ENCODE data around the gene LIMS1. TPM values are rescaled to one million over a fixed set of nuclear protein-coding genes. Genes with fewer than 3 reads are reported as not detected.

LIMS1 gene
- total RNA-seq, 6 donors from 2014 or later: 51.3 to 148 (median 87.7) TPM

GRCh38 chr2:108630567-108631405 lies 96.5 kb downstream of the LIMS1 start:
- 84 to 89% methylated on average over 5 of the region's 5 CpGs for WGBS, 2 donors
- TF ChIP-seq EP300 (IDR thresholded peaks at IDR 0.05) (no peak), POLR2AphosphoS5 (IDR thresholded peaks at IDR 0.05) (no peak), CTCF (IDR thresholded peaks at IDR 0.05) (no peak), POLR2A (IDR thresholded peaks at IDR 0.05) (no peak)
- ATAC-seq (ENCODE audit: low FRiP score in 2 of 2) (no peak), DNase-seq (no peak)
- H3K4me3 ChIP-seq: no peak overlapping the region
- no peaks in the 10 kb centered on the region for H3K9me3 ChIP-seq
- H3K27ac ChIP-seq: no peak overlapping the region
- H3K27me3 ChIP-seq: no peaks in the 10 kb centered on the region
- no peaks in the 10 kb centered on the region for H3K36me3 ChIP-seq
- H3K4me1 ChIP-seq: peaks cover 41 to 55% (median 45%) of the 10 kb centered on the region in 4 donors

DNA sequence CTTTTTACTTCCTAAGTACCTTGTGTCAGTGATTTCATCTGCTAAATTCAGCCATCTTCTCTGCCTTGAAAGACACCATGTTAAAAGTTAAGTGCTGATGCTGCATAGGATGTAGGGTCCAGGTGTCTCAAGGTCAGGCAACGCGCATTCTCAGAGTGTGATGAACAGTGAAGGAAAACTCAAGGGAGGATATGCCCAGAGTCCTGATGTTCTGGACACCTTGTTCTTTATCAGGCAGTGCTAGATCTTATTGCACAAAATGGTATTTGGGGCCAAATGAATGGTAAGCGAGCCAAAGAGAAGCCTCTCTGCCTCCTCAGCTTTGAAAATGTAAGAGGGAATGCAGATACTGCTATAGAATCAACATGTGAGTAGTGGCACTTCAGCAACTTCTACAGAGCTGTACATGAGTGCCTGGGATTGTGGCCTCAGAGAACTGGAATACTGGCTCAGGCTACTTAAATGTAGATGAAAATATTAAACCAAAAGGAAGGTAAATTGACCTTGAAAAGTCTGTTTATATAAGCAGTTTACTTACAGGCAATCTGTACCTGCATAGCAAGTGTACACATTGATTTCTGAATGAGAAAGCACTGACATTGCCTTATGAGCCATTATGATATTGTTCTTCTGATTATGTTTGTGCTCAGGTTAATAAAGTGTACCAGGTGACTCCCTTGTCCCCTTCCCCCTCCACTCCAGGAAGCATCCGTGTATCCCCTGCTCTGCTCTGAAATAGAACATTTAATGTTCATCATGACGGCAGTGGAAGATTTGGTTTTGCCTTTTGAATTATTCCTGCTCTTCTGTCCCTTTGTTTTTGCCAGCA lies 98.3 kb downstream of the LIMS1 start:
- Histone ChIP-seq H3K36me3 (no peaks in the 10 kb centered on the region), H3K9me3 (no peaks in the 10 kb centered on the region), H3K27ac (peak overlapping the region; percentile 12 to 69 (median 34)), H3K27me3 (no peaks in the 10 kb centered on the region), H3K4me3 (no peak overlapping the region), H3K4me1 (peaks cover 47 to 61% (median 55%) of the 10 kb centered on the region in 4 donors)
- TF ChIP-seq EP300 (IDR thresholded peaks at IDR 0.05): no peak
- no peak for TF ChIP-seq POLR2AphosphoS5 (IDR thresholded peaks at IDR 0.05)
- no peak for TF ChIP-seq POLR2A (IDR thresholded peaks at IDR 0.05)
- TF ChIP-seq CTCF (IDR thresholded peaks at IDR 0.05): no peak
- 62 to 66% methylated on average over 5 of the region's 5 CpGs for WGBS, 2 donors
- DNase-seq (no peak), ATAC-seq (ENCODE audit: low FRiP score in 2 of 2) (no peak)

- DNase-seq (no peak), ATAC-seq (ENCODE audit: low FRiP score in 2 of 2) (no peak)
- peak overlapping the region in 2 of 4 donors; percentile 69 to 72 for H3K27ac ChIP-seq
- H3K4me3 ChIP-seq: no peak overlapping the region
- no peaks in the 10 kb centered on the region for H3K36me3 ChIP-seq
- no peaks in the 10 kb centered on the region for H3K9me3 ChIP-seq
- H3K4me1 ChIP-seq: peaks cover 54 to 68% (median 63%) of the 10 kb centered on the region in 4 donors
- 59 to 88% methylated on average over 1 of the region's 1 CpG for WGBS, 2 donors
- no peaks in the 10 kb centered on the region for H3K27me3 ChIP-seq
- TF ChIP-seq POLR2AphosphoS5 (IDR thresholded peaks at IDR 0.05) (no peak), POLR2A (IDR thresholded peaks at IDR 0.05) (no peak), CTCF (IDR thresholded peaks at IDR 0.05) (no peak), EP300 (IDR thresholded peaks at IDR 0.05) (no peak)
Observed at GRCh38 chr2:108633409-108633808, 99.1 kb downstream of the LIMS1 start.

DNA sequence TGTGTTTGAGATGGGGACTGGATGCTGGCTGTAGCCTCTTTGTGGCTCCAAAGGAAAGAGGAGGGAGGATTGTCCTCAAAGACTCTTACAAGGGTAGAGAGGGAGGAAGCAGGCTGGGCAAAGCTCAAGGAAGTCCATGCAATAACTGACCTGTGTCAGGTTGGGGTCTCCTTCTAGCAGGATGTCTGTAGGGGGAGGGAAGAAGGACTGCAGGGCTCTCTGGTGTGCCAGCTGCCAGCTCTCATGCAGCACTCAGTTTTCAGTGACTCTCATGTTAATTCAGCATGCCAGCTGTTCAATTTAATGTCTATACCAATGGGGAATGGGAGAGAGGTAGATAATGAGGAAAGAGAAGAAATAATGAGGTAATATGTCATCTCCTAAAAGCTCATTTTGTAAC lies 99.7 kb downstream of the LIMS1 start:
- H3K4me3 ChIP-seq: no peak overlapping the region
- DNase-seq: no peak
- no peaks in the 10 kb centered on the region for H3K9me3 ChIP-seq
- no peak for TF ChIP-seq CTCF (IDR thresholded peaks at IDR 0.05)
- no peak for TF ChIP-seq POLR2A (IDR thresholded peaks at IDR 0.05)
- TF ChIP-seq POLR2AphosphoS5 (IDR thresholded peaks at IDR 0.05): no peak
- no peak for TF ChIP-seq EP300 (IDR thresholded peaks at IDR 0.05)
- ATAC-seq (ENCODE audit: low FRiP score in 2 of 2): no peak
- H3K36me3 ChIP-seq: no peaks in the 10 kb centered on the region
- no peaks in the 10 kb centered on the region for H3K27me3 ChIP-seq
- H3K27ac ChIP-seq: peak overlapping the region; percentile 44 to 77 (median 70)
- H3K4me1 ChIP-seq: peaks cover 54 to 69% (median 65%) of the 10 kb centered on the region in 4 donors
